ENCODE data around the gene GALNT6.

DNA sequence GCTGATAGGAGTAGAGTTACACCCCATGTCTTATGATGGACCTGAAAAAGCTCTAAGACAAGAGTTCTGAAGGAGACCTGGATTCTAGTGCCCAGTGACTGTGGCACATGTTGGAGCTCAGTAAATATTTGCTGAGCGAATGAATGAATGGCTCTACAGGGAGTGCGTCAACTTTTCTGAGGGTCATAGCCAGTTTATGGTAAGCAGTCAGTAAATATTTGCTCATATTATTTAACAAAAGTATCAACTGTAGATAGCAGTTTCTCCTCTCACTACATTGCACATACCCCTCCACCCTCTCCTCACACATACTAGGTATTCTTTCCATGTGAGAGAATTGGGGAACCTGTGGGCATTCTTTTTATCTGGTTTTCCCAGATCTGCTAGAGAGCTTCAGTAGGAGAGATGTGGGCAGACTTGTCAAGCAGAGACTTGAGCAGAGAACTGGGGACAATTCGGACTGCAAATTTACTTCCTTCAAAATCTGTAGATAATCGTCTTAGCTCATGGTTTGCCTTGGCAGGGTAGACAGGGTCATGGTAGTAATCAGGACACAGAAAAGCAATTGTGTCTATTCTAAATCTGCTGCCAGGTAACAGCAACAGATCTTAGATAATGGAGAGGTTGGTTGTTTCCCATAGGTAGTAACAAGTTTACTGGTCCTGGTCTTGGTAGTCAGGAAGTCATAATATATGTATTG is 39.1 kb upstream of the GALNT6 start:
- TF ChIP-seq POLR2A (IDR thresholded peaks at IDR 0.05) = no peak
- TF ChIP-seq, protein P1, sequence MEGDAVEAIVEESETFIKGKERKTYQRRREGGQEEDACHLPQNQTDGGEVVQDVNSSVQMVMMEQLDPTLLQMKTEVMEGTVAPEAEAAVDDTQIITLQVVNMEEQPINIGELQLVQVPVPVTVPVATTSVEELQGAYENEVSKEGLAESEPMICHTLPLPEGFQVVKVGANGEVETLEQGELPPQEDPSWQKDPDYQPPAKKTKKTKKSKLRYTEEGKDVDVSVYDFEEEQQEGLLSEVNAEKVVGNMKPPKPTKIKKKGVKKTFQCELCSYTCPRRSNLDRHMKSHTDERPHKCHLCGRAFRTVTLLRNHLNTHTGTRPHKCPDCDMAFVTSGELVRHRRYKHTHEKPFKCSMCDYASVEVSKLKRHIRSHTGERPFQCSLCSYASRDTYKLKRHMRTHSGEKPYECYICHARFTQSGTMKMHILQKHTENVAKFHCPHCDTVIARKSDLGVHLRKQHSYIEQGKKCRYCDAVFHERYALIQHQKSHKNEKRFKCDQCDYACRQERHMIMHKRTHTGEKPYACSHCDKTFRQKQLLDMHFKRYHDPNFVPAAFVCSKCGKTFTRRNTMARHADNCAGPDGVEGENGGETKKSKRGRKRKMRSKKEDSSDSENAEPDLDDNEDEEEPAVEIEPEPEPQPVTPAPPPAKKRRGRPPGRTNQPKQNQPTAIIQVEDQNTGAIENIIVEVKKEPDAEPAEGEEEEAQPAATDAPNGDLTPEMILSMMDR (IDR thresholded peaks at IDR 0.05) = no peak

Data from thyroid gland (tissue), 4 donors.